GM23248 (cell line): ENCODE measurements around the gene LYPLAL1. TPM values are rescaled to one million over a fixed set of nuclear protein-coding genes. Genes with fewer than 3 reads are reported as not detected.

Source experiments
- DNase-seq: peaks from one replicate; pipeline ENCODE4 v3.0.0-alpha.2; 2015
- H2AFZ ChIP-seq: fragments of 200-600 bp; sonication (generic); 2 replicates; pipeline ENCODE4 v1.6.1; 2016; ENCODE audit warnings: antibody characterized with exemption
- H3F3A ChIP-seq: fragments of 200-600 bp; sonication (generic); 2 replicates; pipeline ENCODE4 v1.6.1; 2016; ENCODE audit warnings: mild to moderate bottlenecking, antibody characterized with exemption, mixed run types; ENCODE audit not compliant: insufficient read depth
- H3K27ac ChIP-seq: fragments of 200-600 bp; sonication (generic); 2 replicates; pipeline ENCODE4 v1.5.1; 2016; ENCODE audit warnings: mild to moderate bottlenecking
- H3K27me3 ChIP-seq: fragments of 200-600 bp; sonication (generic); replicated peaks from 2 replicates; pipeline ENCODE4 v1.6.1; 2016; ENCODE audit warnings: mild to moderate bottlenecking; ENCODE audit not compliant: insufficient read depth
- H3K36me3 ChIP-seq: fragments of 200-600 bp; sonication (generic); 2 replicates; pipeline ENCODE4 v1.6.1; 2016; ENCODE audit warnings: low read depth, mild to moderate bottlenecking
- H3K4me1 ChIP-seq: fragments of 200-600 bp; sonication (generic); 2 replicates; pipeline ENCODE4 v1.6.1; 2016; ENCODE audit warnings: mild to moderate bottlenecking; ENCODE audit not compliant: insufficient read depth
- H3K4me2 ChIP-seq: fragments of 200-600 bp; sonication (generic); one replicate; pipeline ENCODE4 v1.6.1; 2016; ENCODE audit warnings: mild to moderate bottlenecking; ENCODE audit not compliant: unreplicated experiment
- H3K4me3 ChIP-seq: fragments of 200-600 bp; sonication (generic); 2 replicates; pipeline ENCODE4 v1.5.1; 2016; ENCODE audit warnings: mild to moderate bottlenecking
- H3K79me2 ChIP-seq: fragments of 200-600 bp; sonication (generic); 2 replicates; pipeline ENCODE4 v1.6.1; 2016; ENCODE audit warnings: mild to moderate bottlenecking; ENCODE audit not compliant: insufficient read depth
- H3K9ac ChIP-seq: fragments of 200-600 bp; sonication (generic); 2 replicates; pipeline ENCODE4 v1.6.1; 2016; ENCODE audit warnings: mild to moderate bottlenecking
- H3K9me2 ChIP-seq: fragments of 200-600 bp; sonication (generic); 2 replicates; pipeline ENCODE4 v1.6.1; 2016; ENCODE audit warnings: mixed run types, mild to moderate bottlenecking, moderate library complexity; ENCODE audit not compliant: insufficient read depth
- H3K9me3 ChIP-seq: fragments of 200-600 bp; sonication (generic); one replicate; pipeline ENCODE4 v1.6.1; 2017; ENCODE audit warnings: low read depth
- H4K20me1 ChIP-seq: fragments of 200-600 bp; sonication (generic); 2 replicates; pipeline ENCODE4 v1.6.0; 2016; ENCODE audit not compliant: insufficient read depth
- EZH2 ChIP-seq: fragments of 200-600 bp; sonication (generic); IDR thresholded peaks from 2 replicates; pipeline ENCODE4 v1.6.1; 2018; ENCODE audit warnings: antibody characterized with exemption, mild to moderate bottlenecking; ENCODE audit not compliant: insufficient read depth, poor library complexity, severe bottlenecking
- EZH2phosphoT487 ChIP-seq: fragments of 200-600 bp; sonication (generic); IDR thresholded peaks from 2 replicates; pipeline ENCODE4 v1.6.1; 2018; ENCODE audit warnings: antibody characterized with exemption, moderate library complexity, mild to moderate bottlenecking, low read depth; ENCODE audit not compliant: insufficient read depth
- WGBS, 2 experiments: methylation state at CpG; one replicate each; pipeline ENCODE4 v1.1.6; 2015 to 2017; ENCODE audit warnings: low lambda C conversion rate in 2 of 2, low coverage in 1 of 2; ENCODE audit errors: missing lambda C conversion rate in 2 of 2; 5-methylcytosine and 5-hydroxymethylcytosine counted together
- in situ Hi-C: fragments of 300-500 bp; cut with MboI; formaldehyde crosslinking; loops from 2 replicates; pipeline ENCODE4 v1.15.0; 2020
- polyA plus RNA-seq: library from polyadenylated mRNA; unstranded; fragments of >200 nt; fragmentation: Nextera tagmentation; extraction: Ambion mirVana; gene quantifications from 2 replicates; pipeline ENCODE4 v1.2.1, GENCODE V29; 2016
- total RNA-seq: library from RNA; depleted of rRNA; stranded (reverse); fragments of >200 nt; shearing (Covaris generic); gene quantifications from 2 replicates; pipeline ENCODE4 v1.2.3, GENCODE V29; 2014

Gene LYPLAL1
- total and polyA plus RNA-seq, 2 experiments from 2014 or later = 9.1 to 33.7 TPM

DNA sequence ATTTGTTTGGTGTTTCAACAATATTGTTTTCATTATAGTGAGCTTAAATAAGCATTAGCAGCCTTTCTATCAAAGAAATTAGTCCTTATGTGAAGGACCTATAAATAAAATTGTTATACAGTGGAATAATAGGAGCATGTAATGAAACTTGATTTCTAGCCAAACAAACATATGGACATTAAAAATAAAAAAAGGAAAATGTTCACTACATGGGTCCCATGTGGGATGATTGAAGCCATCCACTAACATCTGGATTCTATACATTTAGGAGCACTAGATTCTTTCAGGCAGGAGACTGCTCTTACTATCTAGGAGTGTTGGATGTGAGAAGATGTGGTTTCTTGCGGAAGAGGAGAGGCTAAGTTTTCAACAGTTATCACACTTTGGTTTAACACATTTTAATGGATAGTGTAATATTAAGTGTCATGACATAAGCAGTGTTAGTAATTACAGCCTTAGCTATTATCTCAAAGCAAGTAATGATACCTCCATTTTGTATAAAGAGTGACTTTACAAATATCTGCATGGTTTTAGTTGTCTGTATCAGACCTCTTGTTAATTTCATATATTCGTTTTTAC, 62.3 kb downstream of the LYPLAL1 start:
- Histone ChIP-seq H3K4me3 (no peak overlapping the region), H2AFZ (no peak overlapping the region)
- 76 to 81% methylated on average over 2 of the region's 2 CpGs for WGBS, 2 experiments

GRCh38 chr1:219236933-219237610, 63.4 kb downstream of the LYPLAL1 start:
- H3K9ac ChIP-seq = no peak overlapping the region
- no peak overlapping the region for H3K27ac ChIP-seq
- 92 to 96% methylated on average over 5 of the region's 5 CpGs for WGBS, 2 experiments
- no peaks in the 10 kb centered on the region for H3K27me3 ChIP-seq
- DNase-seq = no peak
- TF ChIP-seq EZH2phosphoT487 (no peak), EZH2 (no peak)
- no peaks in the 10 kb centered on the region for H3K9me3 ChIP-seq
- H4K20me1 ChIP-seq = no peaks in the 10 kb centered on the region
- in situ Hi-C loops = no loop called here
- H2AFZ ChIP-seq = no peak overlapping the region
- H3K9me2 ChIP-seq = no peaks in the 10 kb centered on the region
- H3K79me2 ChIP-seq = no peaks in the 10 kb centered on the region
- no peak overlapping the region for H3K4me2 ChIP-seq
- no peaks in the 10 kb centered on the region for H3K4me1 ChIP-seq
- H3F3A ChIP-seq = no peaks in the 10 kb centered on the region
- no peaks in the 10 kb centered on the region for H3K36me3 ChIP-seq
- no peak overlapping the region for H3K4me3 ChIP-seq

More for the DNA sequence above, 62.3 kb downstream of the LYPLAL1 start:
- H3K9ac ChIP-seq = no peak overlapping the region
- in situ Hi-C loops = no loop called here
- DNase-seq = no peak
- no peaks in the 10 kb centered on the region for H3K79me2 ChIP-seq
- no peaks in the 10 kb centered on the region for H3K27me3 ChIP-seq
- TF ChIP-seq EZH2 (no peak), EZH2phosphoT487 (no peak)
- H4K20me1 ChIP-seq = no peaks in the 10 kb centered on the region
- no peaks in the 10 kb centered on the region for H3K36me3 ChIP-seq
- H3K9me2 ChIP-seq = no peaks in the 10 kb centered on the region
- no peaks in the 10 kb centered on the region for H3F3A ChIP-seq
- H3K27ac ChIP-seq = no peak overlapping the region
- no peaks in the 10 kb centered on the region for H3K9me3 ChIP-seq
- H3K4me1 ChIP-seq = no peaks in the 10 kb centered on the region
- H3K4me2 ChIP-seq = no peak overlapping the region

- Histone ChIP-seq H3K9ac (no peak overlapping the region), H3K27me3 (no peaks in the 10 kb centered on the region), H3K27ac (no peak overlapping the region), H2AFZ (no peak overlapping the region), H4K20me1 (no peaks in the 10 kb centered on the region), H3K9me2 (no peaks in the 10 kb centered on the region), H3K4me2 (no peak overlapping the region), H3K36me3 (no peaks in the 10 kb centered on the region), H3K4me1 (no peaks in the 10 kb centered on the region), H3K9me3 (no peaks in the 10 kb centered on the region), H3K79me2 (no peaks in the 10 kb centered on the region), H3F3A (no peaks in the 10 kb centered on the region), H3K4me3 (no peak overlapping the region)
- TF ChIP-seq EZH2phosphoT487 = no peak
- TF ChIP-seq EZH2 = no peak
- WGBS, 2 experiments = 96 to 98% methylated on average over 2 of the region's 2 CpGs
- no peak for DNase-seq
- in situ Hi-C loops = no loop called here
These were observed 65.8 kb downstream of the LYPLAL1 start for GRCh38 chr1:219239518-219239917.

GRCh38 chr1:219244864-219245263, 71.2 kb downstream of the LYPLAL1 start:
- H4K20me1 ChIP-seq = no peaks in the 10 kb centered on the region
- no peak for DNase-seq
- H3K4me3 ChIP-seq = no peak overlapping the region
- no peaks in the 10 kb centered on the region for H3K9me2 ChIP-seq
- H3K4me2 ChIP-seq = no peak overlapping the region
- no peaks in the 10 kb centered on the region for H3K36me3 ChIP-seq
- in situ Hi-C loops = no loop called here
- H3K4me1 ChIP-seq = no peaks in the 10 kb centered on the region
- H3K9ac ChIP-seq = no peak overlapping the region
- no peaks in the 10 kb centered on the region for H3K9me3 ChIP-seq
- no peaks in the 10 kb centered on the region for H3K27me3 ChIP-seq
- H3K79me2 ChIP-seq = no peaks in the 10 kb centered on the region
- H3F3A ChIP-seq = no peaks in the 10 kb centered on the region
- TF ChIP-seq EZH2phosphoT487 (no peak), EZH2 (no peak)
- no peak overlapping the region for H2AFZ ChIP-seq
- no peak overlapping the region for H3K27ac ChIP-seq
